G401.6 (cell line): ENCODE results near the gene TBC1D22A.
"Not testable (repeated sequence)": the region's sequence is repeated elsewhere in the genome, so short reads cannot be mapped to it uniquely, and the experiment has no call there.

ENCODE experiments used
- FAIRE-seq: peaks from 2 replicates; lab custom pipeline; 2012; peaks lifted over from hg19 to GRCh38; lab: Jason Lieb, UNC

The TBC1D22A gene

DNA sequence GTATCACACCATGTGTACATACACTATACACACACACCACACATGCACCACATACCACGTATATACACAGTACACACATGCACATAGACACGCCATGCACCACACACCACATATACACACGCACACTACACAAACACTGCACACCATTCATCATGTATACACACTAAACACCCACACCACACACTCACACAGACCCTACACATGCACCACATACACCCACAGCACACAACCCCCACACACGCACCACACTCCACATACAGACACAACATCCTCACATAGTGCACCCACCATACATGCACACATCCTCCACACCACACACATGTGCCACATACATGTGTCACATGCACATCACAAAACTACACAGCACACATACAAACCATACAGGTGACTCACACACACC lies 397.1 kb downstream of the TBC1D22A start:
- no peak for FAIRE-seq

DNA sequence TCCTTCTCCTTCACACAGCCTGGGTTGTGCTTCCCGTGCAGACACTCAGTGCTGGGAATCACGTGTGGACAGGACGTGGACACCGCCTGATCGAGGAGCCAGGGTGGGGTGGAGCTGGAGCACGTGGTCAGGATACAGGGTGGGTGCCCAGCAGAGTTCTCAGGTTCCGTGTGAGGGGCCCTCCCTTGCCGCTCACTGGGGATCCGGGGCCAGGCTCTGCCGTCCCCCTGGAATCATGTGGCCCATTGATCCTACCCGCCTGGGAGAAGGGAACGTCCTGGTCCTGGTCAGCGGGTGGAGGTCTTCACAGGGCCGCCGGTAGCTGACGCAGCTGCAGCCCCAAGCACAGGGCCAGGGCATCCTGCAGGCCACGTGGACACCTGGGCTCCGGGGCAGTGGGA lies 397.7 kb downstream of the TBC1D22A start:
- FAIRE-seq, result no peak

DNA sequence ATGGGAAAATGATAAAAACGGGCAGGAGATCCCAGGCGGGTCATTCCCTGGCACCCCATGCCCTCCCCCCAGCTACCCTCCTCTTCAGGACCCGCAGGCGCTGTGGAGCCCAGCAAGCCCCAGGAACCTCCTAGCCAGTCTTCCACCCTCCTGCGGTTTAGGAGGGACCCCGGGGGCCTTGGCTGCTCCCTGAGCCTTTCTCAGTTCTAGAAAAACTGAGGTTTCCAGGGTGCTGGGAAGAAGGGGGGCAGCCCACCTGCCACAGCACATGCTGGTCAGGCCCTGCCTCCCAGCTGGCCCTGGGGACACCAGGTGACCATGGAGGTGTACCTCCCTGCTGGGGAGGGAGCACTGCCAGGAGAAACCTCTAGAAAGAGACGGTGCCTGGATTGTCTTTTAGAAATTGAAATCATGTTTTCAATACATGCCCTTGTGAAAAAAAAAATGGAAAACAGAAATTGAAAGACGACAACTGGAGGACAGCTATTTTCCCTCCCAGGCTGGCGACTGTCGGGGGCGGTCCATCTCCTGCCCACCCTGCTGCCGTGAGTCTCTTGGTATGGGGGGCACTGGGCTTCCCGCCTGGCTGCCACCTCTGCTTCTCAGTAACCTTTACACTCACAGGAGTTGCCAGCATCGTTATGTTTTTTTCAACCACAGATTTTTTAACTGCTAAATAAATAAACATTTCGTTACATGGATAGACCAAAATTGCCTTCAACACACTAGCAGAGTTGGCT lies 398.5 kb downstream of the TBC1D22A start:
- FAIRE-seq, result no peak

DNA sequence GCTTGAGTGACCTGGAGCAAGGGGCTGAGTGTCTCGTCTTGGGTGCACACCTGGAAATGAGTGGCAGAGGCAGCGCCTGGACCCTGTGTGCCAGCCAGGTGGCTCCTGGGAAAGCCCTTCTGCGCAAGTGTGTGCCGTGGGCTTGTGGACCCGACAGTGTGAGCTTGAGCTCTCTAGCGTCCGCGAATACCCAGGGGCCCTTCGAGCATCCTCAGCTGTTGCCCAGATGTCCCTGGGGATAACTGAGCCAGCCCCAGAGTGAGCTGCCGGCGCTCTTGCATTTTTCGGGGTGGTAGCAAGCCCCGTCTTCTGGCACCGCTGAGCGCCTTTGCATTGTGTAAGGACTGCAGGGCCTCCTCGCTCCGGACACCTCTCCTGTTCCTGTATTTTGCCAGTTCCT lies 399.2 kb downstream of the TBC1D22A start:
- no peak for FAIRE-seq

DNA sequence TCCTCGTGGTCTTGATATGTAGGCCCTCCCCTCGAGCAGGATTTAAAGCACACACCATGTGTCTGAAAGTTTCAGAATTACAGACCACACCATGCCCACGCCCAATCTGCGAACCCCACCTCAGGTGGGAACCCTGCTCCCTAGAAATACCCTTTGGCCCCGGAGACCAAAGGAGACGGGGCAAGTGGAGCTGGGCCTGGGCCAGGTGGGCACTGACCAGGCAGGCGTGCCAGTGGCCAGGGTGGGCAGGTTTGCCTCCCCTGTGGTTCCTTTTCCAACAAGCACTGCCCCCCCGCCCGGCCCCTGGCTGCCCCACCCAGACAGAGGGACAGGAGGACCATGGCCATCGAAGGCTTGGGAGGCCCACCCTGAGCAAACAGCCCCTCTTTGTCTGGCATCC lies 400.4 kb downstream of the TBC1D22A start:
- FAIRE-seq, result no peak

DNA sequence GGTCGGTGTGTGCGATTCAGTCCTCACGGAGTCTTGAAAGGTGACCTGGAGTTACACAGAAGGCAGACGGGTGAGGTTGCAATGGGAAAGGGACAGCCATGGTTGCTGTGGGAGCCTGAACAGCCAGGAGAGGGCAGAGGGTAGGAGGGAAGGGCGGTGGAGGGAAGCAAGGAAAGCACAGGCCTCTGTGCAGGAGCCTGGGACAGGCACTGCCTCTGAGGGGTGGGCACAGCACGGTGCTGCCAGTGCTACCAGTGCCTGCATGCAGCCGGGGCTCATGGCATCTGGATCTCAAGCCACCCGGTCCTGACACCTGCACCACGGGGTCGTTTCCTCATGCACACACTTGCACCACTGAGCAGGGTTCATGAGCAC lies 401.0 kb downstream of the TBC1D22A start:
- FAIRE-seq, result no peak

DNA sequence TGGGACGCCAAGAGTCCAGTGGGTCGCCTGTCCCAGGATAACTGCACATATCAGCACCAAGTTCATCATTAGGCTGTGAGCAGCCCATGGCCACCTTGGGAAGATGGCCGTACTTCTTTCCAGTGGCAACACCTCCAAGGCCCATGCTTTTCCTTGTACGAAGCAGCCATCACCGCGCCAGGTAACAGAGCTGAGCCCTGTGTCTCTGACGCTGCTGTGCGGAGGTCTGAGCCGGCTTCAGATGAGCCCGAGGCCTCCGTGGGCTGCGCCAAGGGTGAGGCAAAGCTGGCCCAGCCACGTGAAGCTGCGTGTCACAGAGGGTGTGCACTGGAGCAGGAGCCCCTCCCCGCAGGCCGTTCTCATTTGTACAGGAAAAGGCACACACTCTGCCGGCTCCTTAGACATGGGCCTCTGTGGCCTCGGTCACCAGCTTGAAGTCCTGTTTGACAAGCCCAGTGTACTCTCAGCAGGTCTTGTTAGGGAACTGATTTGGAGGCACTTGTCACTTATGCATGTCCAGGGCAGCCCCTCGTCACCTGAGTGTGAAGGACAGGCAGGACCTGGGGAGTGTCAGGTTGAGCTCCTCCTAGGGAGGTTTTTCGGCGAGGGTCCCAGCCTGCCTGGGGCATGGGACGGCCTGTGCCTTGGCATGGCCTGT lies 401.5 kb downstream of the TBC1D22A start:
- no peak for FAIRE-seq

DNA sequence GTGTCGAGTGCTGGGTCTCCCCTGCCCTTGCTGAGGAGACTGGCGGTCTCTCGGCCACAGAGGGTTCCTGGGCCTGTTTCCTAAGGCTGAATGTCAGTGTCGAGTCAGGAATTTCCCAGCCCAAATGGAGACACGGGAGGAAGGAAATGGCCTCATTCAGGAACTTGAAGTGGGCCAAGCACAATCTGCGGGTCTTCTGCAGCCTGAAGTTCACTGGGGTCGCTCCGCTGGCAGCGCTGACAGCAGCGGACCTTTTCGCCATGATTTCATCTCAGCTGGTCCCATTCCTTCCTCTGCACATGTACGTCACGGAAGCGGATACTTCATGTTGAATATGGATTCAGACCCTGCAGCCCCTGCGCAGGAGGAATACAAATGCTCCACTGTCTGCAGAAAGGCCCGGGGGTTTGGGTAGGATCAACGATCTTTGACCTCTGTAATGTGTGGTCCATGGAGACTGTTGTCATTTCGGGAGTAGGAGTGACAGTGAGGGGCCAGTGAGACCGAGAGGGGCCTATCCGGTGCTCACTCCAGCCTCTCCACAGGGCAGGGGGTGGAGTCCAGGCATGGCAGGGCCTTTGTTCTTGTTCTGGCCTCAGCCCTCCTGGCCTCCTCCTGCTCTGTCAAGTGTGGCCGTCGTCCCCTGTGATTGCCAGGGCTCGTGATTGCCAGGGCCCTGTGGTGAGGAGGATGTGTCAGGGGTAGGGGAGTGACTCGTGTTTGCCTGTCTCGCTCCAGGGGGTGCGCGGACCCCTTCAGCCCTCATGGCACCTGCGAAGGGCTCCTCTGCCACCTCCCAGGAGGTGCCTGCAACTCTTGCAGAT lies 402.3 kb downstream of the TBC1D22A start:
- FAIRE-seq, result no peak

- no peak for FAIRE-seq
These were observed 403.0 kb downstream of the TBC1D22A start for GRCh38 chr22:47165338-47166032.

- FAIRE-seq, result no peak
These were observed 403.6 kb downstream of the TBC1D22A start for GRCh38 chr22:47166033-47166404.

- no peak for FAIRE-seq
These were observed 404.1 kb downstream of the TBC1D22A start for GRCh38 chr22:47166446-47167016.

DNA sequence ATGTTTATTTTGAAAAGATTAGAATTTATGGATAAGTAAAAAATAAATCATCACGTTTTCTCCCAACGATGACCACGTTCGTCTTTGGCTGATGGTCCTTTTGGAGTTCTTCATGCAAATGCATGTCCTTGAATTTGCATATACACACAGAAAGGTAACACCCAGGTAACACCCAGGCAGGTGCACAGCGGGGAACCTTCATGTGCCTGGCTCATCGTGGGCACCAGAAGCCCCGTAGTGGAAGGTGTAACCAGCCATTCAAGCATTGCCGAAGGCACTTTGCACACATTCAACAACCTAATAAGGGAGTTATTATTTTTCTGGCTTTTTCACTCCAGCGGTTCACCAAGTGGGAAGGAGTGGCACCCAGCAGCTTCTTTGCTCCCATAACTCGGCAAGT lies 404.6 kb downstream of the TBC1D22A start:
- FAIRE-seq, result no peak

DNA sequence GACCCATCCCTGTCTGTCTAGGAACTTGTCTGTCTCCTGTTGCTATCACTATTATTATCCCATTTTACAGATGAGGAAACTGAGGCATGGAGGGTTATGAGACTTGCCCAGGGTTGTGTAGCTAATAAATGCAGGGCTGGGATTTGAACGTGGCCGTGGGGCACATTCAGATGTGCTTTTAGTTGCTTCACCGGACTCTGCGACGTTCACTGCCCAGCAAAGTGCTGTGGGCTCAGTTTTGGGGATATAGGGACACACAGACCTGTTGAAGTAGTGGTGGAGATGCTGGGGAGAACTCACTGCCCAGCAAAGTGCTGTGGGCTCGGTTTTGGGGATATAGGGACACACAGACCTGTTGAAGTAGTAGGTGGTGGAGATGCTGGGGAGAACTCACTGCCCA lies 405.5 kb downstream of the TBC1D22A start:
- not testable (repeated sequence) for FAIRE-seq

- FAIRE-seq, result no peak
These were observed 406.0 kb downstream of the TBC1D22A start for GRCh38 chr22:47168441-47168840.

- no peak for FAIRE-seq
These were observed 406.7 kb downstream of the TBC1D22A start for GRCh38 chr22:47168900-47169800.

DNA sequence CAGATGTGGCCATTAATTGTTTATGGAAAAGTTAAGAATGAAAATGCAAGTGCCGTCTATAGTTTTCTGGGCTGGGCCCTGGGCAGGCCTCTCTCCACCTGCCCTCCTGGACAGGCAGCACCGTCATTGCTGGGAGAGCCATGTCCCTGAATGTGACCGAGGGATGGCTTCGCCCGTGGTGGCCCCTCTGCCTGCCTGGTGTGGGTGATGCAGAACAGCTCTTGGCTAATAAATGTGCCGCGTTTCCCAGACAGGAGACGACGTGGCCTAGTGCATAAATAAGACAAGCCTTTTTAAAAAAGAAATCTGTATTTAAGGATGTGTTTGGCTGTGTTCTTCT lies 407.3 kb downstream of the TBC1D22A start:
- FAIRE-seq, result no peak

GRCh38 chr22:47170511-47171440 lies 408.3 kb downstream of the TBC1D22A start:
- not testable (repeated sequence) for FAIRE-seq

- no peak for FAIRE-seq
These were observed 409.2 kb downstream of the TBC1D22A start for GRCh38 chr22:47171441-47172221.

DNA sequence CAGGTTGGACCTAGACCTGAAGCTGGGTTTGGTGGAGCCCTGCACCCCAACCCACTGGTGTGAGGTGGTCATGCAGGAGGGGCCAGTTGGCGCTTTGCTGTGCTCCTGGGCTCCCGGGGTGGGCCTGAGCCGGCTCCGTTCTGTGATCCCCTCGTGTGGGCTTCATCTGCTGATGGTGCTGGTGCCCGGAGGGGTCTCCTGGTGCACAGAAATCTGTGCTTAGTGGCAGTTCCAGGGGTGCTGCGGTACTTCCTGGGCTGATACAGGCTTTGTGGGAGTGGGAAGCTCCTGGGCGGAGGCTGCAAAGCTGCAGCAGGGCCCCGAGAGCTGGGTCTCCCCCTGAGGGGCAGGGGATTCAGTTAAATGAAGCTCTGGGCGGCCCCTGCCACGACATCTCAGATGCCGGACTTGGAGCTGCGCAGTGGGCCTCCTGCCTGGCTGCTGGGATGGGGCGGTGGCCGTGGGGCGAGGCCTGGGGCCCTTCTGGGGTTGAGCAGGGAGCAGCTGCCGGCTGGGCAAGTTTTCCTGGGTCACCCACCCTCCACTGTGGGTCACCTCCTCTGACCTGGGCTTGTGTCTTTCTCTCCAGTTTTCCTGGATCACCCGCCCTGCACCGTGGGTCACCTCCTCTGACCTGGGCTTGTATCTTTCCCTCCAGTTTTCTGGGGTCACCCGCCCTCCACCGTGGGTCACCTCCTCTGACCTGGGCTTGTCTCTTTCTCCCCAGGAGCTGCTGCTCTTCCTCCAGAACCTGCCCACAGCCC lies 410.5 kb downstream of the TBC1D22A start:
- no peak for FAIRE-seq
